ENCODE results near the gene PSMA2.

DNA sequence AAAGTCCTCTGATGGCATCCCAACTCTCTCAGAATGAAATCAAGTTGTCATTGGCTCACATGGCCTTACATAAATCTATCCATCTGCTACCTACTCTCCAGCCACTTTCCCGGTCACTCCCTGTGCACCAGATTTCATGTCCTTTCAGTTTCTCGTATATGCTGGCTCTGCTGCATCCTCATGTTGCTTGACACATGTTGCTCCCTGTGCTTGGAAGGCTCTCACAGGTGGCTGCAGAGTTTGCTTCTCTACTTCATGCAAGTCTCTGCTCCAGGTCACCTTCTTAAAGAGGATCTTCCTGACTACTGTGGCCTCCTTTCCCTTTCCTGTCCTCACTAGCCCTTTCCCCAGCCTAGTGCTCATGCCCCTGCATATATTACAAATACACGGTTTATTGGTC lies 48.5 kb upstream of the PSMA2 start:
- TF ChIP-seq POLR2A (IDR thresholded peaks at IDR 0.05; ENCODE audit: low read depth, low read length) (no peak), POLR2AphosphoS5 (IDR thresholded peaks at IDR 0.05; ENCODE audit: low read depth, low read length) (no peak), TAF1 (IDR thresholded peaks at IDR 0.05; ENCODE audit: low read depth, low read length) (no peak), SPI1 (IDR thresholded peaks at IDR 0.05; ENCODE audit: low read depth, low read length) (no peak), PAX5 (IDR thresholded peaks at IDR 0.05; ENCODE audit: insufficient read depth, low read length, severe bottlenecking) (no peak)
